Measurements from ENCODE around the gene BORCS5.
"Not testable (repeated sequence)": the region's sequence is repeated elsewhere in the genome, so short reads cannot be mapped to it uniquely, and the experiment has no call there.

The BORCS5 gene

DNA sequence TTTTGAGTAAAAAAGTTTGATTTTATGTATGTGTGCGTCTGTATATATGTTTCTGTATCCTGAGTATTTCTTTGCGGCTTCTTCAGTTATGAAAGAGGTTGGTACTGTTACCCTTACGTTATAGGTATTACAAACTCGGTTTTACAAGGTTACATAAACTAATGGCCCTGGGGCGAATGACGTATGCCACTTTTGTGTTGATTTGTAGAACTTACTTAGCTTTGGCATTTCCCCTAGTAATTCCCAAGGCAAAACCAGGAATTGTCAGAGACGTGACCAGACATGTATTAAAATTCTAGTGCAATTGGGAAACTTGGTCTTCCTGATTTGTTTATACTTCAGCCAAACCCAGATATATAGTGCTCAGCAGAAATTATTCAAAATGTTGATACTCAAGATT is 112.5 kb downstream of the BORCS5 start:
- Histone ChIP-seq H3K4me3 (replicated peaks; ENCODE audit: insufficient read depth, low read length) (no peak overlapping the region), H3K27ac (replicated peaks) (peak overlapping the region; percentile 83), H3K27me3 (ENCODE audit: insufficient read depth, poor library complexity, severe bottlenecking) (no peaks in the 10 kb centered on the region)
- no peak for TF ChIP-seq SPI1 (IDR thresholded peaks at IDR 0.05; ENCODE audit: borderline replicate concordance, low read depth)
- no peak for DNase-seq (ENCODE audit: low read depth in 1 of 2, low spot score in 1 of 2)

DNA sequence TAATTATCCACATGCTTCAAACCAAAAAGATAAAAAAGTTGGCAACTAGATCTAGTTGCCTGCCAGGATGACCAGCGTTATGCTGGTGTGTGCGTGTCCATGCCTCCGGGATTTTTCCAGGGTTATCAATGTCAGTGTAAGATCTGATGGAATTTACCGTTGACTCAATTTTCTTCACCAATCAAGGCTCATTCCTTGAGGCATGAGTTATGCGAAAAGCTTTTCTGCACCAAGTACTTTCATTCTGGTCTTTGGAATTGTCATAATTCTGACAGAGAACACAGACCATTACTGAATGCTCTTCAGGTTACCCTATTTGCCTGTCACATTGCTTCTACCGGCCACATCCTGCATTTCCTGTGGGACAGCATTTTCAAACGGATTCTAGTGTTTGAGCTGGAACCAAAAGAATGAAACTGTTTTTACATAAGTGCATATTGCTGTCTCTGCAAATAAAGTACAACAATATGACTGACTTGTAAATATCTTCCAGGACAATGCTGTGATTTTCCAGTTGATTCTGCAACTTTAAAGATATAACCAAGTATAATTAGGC is 114.0 kb downstream of the BORCS5 start:
- Histone ChIP-seq H3K4me3 (replicated peaks; ENCODE audit: insufficient read depth, low read length) (no peak overlapping the region), H3K27ac (replicated peaks) (no peak overlapping the region), H3K27me3 (ENCODE audit: insufficient read depth, poor library complexity, severe bottlenecking) (no peaks in the 10 kb centered on the region)
- DNase-seq (ENCODE audit: low read depth in 1 of 2, low spot score in 1 of 2): no peak
- TF ChIP-seq POLR2AphosphoS5 (IDR thresholded peaks at IDR 0.05; ENCODE audit: low read depth): no peak
- TF ChIP-seq, protein P1, sequence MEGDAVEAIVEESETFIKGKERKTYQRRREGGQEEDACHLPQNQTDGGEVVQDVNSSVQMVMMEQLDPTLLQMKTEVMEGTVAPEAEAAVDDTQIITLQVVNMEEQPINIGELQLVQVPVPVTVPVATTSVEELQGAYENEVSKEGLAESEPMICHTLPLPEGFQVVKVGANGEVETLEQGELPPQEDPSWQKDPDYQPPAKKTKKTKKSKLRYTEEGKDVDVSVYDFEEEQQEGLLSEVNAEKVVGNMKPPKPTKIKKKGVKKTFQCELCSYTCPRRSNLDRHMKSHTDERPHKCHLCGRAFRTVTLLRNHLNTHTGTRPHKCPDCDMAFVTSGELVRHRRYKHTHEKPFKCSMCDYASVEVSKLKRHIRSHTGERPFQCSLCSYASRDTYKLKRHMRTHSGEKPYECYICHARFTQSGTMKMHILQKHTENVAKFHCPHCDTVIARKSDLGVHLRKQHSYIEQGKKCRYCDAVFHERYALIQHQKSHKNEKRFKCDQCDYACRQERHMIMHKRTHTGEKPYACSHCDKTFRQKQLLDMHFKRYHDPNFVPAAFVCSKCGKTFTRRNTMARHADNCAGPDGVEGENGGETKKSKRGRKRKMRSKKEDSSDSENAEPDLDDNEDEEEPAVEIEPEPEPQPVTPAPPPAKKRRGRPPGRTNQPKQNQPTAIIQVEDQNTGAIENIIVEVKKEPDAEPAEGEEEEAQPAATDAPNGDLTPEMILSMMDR (IDR thresholded peaks at IDR 0.05; ENCODE audit: insufficient read depth, low read length): no peak
- TF ChIP-seq, protein P2, sequence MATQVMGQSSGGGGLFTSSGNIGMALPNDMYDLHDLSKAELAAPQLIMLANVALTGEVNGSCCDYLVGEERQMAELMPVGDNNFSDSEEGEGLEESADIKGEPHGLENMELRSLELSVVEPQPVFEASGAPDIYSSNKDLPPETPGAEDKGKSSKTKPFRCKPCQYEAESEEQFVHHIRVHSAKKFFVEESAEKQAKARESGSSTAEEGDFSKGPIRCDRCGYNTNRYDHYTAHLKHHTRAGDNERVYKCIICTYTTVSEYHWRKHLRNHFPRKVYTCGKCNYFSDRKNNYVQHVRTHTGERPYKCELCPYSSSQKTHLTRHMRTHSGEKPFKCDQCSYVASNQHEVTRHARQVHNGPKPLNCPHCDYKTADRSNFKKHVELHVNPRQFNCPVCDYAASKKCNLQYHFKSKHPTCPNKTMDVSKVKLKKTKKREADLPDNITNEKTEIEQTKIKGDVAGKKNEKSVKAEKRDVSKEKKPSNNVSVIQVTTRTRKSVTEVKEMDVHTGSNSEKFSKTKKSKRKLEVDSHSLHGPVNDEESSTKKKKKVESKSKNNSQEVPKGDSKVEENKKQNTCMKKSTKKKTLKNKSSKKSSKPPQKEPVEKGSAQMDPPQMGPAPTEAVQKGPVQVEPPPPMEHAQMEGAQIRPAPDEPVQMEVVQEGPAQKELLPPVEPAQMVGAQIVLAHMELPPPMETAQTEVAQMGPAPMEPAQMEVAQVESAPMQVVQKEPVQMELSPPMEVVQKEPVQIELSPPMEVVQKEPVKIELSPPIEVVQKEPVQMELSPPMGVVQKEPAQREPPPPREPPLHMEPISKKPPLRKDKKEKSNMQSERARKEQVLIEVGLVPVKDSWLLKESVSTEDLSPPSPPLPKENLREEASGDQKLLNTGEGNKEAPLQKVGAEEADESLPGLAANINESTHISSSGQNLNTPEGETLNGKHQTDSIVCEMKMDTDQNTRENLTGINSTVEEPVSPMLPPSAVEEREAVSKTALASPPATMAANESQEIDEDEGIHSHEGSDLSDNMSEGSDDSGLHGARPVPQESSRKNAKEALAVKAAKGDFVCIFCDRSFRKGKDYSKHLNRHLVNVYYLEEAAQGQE (IDR thresholded peaks at IDR 0.05; ENCODE audit: insufficient replicate concordance, low read depth): no peak
- TF ChIP-seq GABPA (IDR thresholded peaks at IDR 0.05; ENCODE audit: low read depth): no peak
- no peak for TF ChIP-seq SPI1 (IDR thresholded peaks at IDR 0.05; ENCODE audit: borderline replicate concordance, low read depth)

DNA sequence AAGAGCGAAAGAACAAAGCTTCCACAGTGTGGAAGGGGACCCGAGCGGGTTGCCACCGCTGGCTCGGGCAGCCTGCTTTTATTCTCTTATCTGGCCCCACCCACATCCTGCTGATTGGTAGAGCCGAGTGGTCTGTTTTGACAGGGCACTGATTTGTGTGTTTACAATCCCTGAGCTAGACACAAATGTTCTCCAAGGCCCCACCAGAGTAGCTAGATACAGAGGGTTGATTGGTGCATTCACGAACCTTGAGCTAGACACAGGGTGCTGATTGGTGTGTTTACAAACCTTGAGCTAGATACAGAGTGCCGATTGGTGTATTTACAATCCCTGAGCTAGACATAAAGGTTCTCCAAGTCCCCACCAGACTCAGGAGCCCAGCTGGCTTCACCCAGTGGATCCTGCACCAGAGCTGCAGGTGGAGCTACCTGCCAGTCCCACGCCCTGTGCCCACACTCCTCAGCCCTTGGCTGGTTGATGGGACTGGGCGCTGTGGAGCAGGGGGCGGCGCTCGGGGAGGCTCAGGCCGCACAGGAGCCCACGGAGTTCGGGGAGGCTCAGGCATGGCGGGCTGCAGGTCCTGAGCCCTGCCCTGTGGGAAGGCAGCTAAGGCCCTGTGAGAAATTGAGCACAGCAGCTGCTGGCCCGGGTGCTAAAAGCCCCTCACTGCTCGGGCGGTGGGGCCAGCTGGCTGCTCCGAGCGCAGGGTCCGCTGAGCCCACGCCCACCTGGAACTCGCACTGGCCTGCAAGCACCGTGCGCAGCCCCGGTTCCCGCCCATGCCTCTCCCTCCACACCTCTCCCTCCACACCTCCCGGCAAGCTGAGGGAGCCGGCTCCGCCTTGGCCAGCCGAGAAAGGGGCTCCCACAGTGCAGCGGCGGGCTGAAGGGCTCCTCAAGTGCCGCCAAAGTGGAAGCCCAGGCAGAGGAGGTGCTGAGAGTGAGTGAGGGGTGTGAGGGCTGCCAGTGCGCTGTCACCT is 115.4 kb downstream of the BORCS5 start:
- not testable (repeated sequence) for H3K27me3 ChIP-seq (ENCODE audit: insufficient read depth, poor library complexity, severe bottlenecking); H3K4me3 ChIP-seq (replicated peaks; ENCODE audit: insufficient read depth, low read length); H3K27ac ChIP-seq (replicated peaks); DNase-seq (ENCODE audit: low read depth in 1 of 2, low spot score in 1 of 2)

DNA sequence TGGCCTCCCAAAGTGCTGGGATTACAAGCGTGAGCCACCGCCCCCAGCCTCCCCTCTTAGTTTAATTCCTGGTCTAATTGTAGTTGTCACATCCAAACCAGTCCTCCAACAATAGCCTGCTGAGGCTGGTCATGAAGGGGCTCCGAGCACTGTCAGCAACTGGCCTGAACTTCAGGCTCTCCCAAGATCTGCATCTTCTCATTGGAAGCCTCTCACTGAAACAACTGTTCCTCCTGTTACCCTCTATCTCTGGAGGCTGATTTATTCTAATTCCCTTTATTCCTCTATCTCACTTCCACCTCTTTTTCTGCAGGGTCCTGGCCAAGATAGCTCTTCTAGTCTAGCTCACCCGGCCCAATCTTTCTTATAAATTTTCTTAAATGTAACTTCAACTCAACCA is 116.3 kb downstream of the BORCS5 start:
- no peak for DNase-seq (ENCODE audit: low read depth in 1 of 2, low spot score in 1 of 2)
- H3K27me3 ChIP-seq (ENCODE audit: insufficient read depth, poor library complexity, severe bottlenecking): no peaks in the 10 kb centered on the region
- TF ChIP-seq POLR2AphosphoS5 (IDR thresholded peaks at IDR 0.05; ENCODE audit: low read depth) (no peak), GABPA (IDR thresholded peaks at IDR 0.05; ENCODE audit: low read depth) (no peak), SPI1 (IDR thresholded peaks at IDR 0.05; ENCODE audit: borderline replicate concordance, low read depth) (no peak)
- TF ChIP-seq, protein P1 (IDR thresholded peaks at IDR 0.05; ENCODE audit: insufficient read depth, low read length): no peak
- TF ChIP-seq, protein P2 (IDR thresholded peaks at IDR 0.05; ENCODE audit: insufficient replicate concordance, low read depth): no peak
- H3K4me3 ChIP-seq (replicated peaks; ENCODE audit: insufficient read depth, low read length): no peak overlapping the region
- no peak overlapping the region for H3K27ac ChIP-seq (replicated peaks)

Measured in HL-60 (cell line).